T-helper 22 cell (primary cell): Measurements from ENCODE around the gene TMEM151B.
"Not testable (repeated sequence)": the region's sequence is repeated elsewhere in the genome, so short reads cannot be mapped to it uniquely, and the experiment has no call there.

Experiments
- DNase-seq: peaks from one replicate; pipeline ENCODE4 v3.0.0-alpha.2; 2020; ENCODE audit warnings: low read depth

TMEM151B gene

DNA sequence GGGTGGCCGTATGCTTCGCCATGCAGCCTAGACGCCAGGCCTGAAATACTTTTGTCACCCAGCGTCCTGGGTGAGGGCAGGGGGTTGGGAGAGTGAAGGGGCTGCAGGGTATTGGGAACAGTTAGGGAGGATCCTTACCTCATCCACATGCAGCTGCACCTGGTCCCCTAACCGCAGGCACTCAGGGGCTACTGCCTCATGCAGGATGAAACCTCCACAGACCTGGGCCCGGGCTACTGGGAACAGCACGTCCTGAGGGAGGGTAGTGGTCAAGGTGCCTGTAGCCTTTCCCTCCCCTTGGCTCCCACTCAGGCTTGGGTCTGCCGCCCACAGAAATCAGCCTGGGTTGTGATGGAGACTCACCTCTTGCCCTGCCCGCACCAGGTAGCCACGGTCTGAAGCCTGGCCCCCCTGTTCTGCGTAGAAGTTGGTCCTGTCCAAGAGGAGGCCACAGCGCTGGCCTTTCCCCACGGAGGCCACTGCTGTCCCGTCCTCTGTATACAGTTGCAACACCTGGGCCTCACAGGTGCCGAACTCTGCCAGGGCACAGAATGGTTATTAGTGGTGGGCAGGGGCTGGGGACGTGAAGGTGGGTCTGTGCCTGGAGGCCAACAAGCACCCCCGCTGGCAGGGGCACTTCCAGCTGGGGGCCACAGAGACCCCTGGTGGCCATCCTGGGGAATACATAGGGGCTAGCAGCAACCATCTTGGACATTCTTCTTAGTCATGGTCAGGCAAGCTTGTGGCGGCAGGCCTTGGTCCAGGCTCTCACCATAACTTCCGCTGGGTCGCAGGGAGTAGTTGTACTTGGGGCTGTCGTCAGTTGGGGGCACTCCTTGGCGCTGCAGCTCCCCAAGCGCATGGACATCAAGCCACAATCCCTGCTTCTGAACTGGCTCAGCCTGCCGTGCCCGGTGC lies 34.3 kb downstream of the TMEM151B start:
- no peak for DNase-seq

DNA sequence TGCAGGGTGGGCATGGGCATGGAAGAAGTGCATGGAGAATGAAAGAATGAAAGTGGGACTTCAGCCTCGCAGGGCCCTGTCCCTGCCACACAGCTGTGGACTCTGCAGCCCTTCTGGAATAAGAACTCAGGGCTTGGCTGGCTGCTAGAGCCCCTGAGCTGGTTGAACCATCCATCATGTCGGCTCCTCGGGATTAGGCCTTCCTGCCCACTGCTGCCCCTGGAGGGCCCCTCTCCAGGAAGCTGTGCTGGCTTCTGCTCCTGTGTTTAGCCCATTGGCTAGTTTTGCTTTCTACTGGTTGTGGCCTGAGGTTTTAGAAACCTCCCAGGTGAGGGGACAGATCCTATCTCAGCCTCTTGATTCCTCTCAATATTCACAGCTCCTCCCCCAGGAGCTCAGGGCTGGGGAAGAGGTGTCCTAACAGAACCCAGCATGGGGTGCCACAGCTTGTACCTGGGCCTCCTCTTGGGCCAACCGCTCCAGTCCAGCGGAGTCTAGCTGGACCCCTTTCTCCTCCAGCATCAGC lies 35.0 kb downstream of the TMEM151B start:
- DNase-seq, result no peak

DNA sequence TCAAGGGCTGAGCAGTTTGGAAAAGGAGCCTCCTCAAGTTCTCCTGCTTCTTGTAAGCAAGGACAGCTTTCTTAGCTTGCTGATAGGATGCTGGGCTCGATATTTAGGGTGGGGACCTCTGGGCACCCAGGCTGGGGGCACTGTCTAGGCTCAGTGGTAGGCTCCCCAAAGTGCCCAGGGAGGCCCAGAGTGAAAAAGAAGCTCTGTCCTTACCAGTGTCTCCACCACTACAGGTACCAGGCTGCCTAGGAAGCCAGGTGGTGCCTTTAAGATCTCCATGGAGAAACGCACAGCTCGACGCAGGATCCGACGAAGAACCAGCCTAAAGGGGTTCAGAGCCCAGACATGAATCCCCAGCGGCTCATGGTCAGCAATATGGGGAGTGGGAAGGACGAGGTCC lies 36.5 kb downstream of the TMEM151B start:
- DNase-seq, result no peak

DNA sequence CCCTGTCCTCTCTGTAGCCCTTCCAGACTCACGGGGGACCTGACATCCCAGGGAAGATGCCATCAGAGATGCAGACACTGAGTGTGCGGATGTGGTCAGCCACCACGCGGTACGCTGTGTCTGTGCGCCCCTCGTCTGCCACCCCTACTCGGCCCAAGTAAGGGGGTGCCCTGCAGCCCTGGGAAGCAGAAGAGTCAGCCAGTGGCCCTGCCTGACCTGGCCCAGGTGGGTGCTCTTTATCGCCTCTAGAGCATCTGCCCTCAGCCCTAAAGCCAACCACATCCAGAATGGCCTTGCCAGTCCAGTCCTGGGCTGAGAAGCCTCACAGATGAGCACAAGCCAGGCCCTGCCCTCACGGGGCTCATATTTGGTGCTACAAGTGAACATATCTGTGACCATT lies 37.0 kb downstream of the TMEM151B start:
- no peak for DNase-seq

- no peak for DNase-seq
Measured at GRCh38 chr6:44309092-44309491, 38.8 kb downstream of the TMEM151B start.

DNA sequence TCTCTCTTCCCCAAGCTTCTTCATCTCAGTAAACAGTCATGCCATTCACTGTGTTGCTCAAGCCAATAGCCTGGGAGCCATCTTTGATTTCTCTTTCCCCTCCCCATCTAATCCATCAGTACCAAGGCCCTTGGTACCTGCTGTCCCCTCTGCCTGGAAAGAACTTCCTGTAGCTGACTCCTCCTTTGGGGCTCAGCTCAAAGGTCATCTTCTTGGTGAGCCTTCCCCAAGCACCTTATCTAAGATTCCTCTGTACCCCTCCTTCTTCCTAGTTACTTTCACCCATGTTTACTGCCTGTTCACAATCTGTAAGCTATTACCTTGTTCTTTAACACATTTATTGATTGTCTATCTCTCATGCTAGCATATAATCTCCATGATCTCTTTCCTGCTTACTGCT lies 39.4 kb downstream of the TMEM151B start:
- DNase-seq, result no peak

- no peak for DNase-seq
Measured at GRCh38 chr6:44310241-44310640, 40.0 kb downstream of the TMEM151B start.

DNA sequence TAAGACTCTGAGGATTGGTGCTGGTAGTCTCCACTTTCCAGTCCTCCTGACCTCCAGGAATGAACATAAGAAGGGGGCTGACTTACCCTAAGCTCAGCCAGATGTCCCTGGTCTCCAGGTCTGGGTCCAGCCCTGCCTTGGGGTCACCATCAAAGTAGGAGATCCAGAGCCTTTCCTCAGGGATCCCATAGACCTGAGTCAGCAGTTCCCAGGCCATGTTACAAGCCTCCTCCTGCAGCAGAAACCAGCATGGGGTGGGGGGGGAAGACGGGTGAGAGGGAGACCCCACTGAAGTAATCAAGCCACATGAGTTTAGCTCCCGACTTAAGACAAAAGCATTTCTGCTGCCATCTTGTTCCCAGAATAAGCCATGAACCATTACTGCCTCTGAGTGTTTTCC lies 41.1 kb downstream of the TMEM151B start:
- DNase-seq, result no peak

DNA sequence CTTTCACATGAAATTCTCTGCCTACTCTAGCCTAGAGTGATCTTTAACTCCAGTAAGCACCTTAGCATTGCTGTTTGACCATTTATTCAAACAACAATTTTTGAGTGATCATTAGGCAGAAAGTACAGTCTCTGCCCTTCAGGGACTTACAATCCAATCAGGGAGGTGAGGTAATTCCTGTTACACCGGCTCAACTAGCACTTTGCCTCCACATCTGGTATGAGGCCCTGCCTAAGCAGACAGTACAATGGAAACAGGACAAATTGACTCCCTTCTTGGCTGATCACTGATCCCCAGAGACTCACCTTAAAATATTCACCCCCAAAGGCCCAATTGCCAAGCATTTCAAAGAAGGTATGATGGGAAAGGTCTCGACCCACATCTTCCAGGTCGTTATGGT lies 41.5 kb downstream of the TMEM151B start:
- DNase-seq, result no peak

DNA sequence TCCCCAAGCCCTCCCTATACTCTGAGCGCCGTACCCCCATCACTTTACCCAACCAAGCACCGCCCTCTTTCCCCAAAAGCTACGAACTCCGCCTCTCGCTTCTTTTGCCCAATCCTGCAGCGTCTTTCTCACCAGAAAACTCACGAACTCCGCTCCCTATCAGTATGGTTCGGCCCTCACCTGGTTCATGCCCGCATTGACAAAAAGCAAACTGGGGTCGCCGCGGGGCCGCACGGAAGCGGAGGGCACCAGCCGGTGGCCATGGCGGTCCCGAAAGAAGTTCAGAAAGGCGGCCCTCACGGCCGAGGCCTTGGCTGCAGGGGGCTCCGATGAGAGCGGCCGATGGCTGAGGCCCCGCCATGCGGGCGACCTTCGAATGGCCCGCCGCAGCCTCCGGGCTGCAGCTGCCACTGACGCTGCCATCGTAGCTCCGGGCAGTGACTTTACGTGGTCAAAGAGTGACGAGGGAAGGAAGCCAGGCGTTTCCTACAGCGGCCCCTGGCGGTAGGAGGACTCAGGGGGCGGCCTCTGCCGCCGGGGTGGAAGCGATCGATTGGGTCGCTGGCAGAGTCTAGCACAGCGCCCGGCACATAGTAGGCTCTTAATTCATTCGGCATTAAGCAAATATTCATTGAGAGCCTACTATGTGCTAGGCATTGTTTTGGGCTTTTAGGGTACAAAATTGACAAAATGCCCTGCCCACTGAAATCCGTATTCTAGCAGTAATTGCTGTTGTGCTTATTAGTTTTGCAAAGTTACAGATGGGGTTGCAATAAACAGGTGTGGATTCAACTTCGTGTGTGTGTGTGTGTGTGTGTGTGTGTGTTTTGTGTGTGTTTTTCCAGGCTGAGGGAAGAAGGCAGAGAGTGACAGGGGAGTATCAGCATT lies 42.9 kb downstream of the TMEM151B start, which contains the start of gene AARS2:
Gene AARS2, minus strand, starts transcription at position 447 of the 888 bp plus-strand sequence. Its CDS starts 24 bp downstream, at position 423.
- DNase-seq, result peak; percentile 75

GRCh38 chr6:44314657-44315056 lies 44.4 kb downstream of the TMEM151B start:
- not testable (repeated sequence) for DNase-seq

DNA sequence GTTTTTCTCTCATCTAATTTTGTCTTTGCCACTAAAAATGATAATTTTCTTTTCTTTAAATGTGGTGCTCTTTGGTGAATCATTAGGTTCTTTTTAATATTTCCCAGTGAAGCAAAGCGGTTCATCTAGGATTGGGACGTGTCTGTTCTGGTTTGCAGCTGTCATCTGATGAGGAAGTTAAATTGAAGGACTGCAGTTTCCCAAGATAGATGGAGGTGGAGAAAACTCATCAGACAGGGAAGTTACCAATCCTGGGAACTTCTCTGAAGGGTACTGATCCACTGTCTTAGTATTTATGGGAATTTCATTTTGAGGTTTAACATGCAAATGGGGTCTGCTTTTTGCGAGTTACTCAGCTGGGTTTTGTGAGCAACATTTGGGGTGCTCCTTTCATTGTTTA lies 45.3 kb downstream of the TMEM151B start:
- no peak for DNase-seq

GRCh38 chr6:44315951-44316350 lies 45.7 kb downstream of the TMEM151B start:
- no peak for DNase-seq

GRCh38 chr6:44316481-44316880 lies 46.2 kb downstream of the TMEM151B start:
- DNase-seq, result no peak

DNA sequence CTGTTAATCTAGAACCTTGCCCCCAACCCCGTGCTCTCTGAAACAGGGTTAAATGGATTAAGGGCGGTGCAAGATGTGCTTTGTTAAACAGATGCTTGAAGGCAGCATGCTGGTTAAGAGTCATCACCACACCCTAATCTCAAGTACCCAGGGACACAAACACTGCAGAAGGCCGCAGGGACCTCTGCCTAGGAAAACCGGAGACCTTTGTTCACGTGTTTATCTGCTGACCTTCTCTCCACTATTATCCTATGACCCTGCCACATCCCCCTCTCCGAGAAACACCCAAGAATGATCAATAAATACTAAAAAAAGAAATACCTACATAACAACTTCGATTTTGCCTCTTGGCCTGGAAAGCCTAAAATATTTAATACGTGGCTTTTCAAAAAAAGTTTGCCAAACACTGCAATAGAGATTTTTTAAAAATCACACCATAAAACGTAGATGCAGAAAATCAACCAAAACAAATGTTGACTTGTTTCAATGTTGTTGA lies 46.9 kb downstream of the TMEM151B start:
- not testable (repeated sequence) for DNase-seq

DNA sequence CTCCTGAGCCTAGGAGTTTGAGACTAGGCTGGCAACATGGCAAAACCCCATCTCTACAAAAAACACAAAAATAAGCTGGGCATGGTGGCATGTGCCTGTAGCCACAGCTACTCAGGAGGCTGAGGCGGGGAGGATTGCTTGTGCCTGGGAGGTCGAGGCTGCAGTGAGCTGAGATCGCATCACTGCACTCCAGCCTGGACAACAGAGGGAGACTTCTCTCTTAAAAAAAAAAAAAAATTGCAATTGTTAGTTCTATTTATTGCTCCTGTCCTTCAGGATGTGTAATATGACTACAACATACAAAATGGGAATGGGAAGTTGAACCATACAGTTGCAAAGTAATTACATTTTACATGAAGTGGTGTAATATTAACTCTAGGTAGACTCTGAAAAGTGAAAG lies 51.0 kb downstream of the TMEM151B start:
- DNase-seq, result no peak

GRCh38 chr6:44327096-44327495 lies 56.8 kb downstream of the TMEM151B start:
- no peak for DNase-seq

DNA sequence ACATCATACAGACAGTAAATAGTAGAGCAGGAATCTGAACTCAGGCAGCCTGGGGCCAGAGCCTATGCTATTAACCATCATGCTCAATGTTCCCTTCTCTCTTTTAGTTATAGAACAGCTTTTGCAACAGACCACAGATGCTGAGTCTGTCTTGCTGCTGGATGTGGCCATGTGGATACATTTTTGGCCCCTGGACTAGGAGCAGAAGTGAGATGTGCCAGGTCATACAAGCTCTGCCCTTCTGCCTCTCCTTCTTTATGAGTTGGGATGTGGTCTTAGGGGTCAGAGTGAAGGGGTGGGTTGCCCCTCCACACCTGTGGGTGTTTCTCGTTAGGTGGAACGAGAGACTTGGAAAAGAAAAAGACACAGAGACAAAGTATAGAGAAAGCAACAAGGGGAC lies 57.5 kb downstream of the TMEM151B start:
- no peak for DNase-seq

GRCh38 chr6:44328203-44328602 lies 58.0 kb downstream of the TMEM151B start:
- DNase-seq, result not testable (repeated sequence)

DNA sequence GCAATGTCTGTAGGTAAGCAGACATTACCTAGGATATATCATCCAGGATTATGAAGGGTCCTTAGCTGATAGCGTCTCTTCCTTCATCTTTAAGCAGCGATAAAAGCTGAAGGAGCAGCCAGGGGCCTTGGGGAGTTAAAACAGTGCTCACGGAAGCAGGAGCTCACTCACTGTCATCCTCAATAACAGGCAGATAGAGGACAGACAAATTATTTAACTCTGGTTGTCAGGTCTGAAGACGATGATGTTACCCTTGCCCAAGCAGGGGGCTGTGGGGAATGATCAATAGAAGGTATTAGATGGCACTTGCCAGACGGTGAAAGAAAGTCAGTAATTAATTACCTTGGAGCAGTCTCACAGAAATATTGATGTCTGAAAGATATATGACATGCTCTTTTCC lies 59.6 kb downstream of the TMEM151B start:
- DNase-seq, result no peak

- DNase-seq, result no peak
Measured at GRCh38 chr6:44332585-44332984, 62.3 kb downstream of the TMEM151B start.

- no peak for DNase-seq
Measured at GRCh38 chr6:44333273-44333919, 63.1 kb downstream of the TMEM151B start.
